ENCODE results near the gene MIA3.

- TF ChIP-seq CTCF (IDR thresholded peaks at IDR 0.05; ENCODE audit: poor library complexity, severe bottlenecking) (peak; percentile 84), EZH2 (IDR thresholded peaks at IDR 0.05; ENCODE audit: borderline replicate concordance, insufficient read depth, low read length, poor library complexity, severe bottlenecking) (no peak), EP300 (conservative IDR thresholded peaks at IDR 0.05; ENCODE audit: poor library complexity, severe bottlenecking) (no peak), POLR2AphosphoS5 (IDR thresholded peaks at IDR 0.05) (no peak), SMC3 (conservative IDR thresholded peaks at IDR 0.05; ENCODE audit: poor library complexity) (peak; percentile 87), MXI1 (conservative IDR thresholded peaks at IDR 0.05; ENCODE audit: poor library complexity, severe bottlenecking) (no peak), REST (IDR thresholded peaks at IDR 0.05; ENCODE audit: borderline replicate concordance) (no peak), TAF1 (IDR thresholded peaks at IDR 0.05; ENCODE audit: low read depth) (no peak), RAD21 (conservative IDR thresholded peaks at IDR 0.05) (peak; percentile 80)
Measured at GRCh38 chr1:222634180-222635013, 16.5 kb downstream of the MIA3 start.

All from neural cell (in vitro differentiated cells).